Prostate gland (tissue), 2 donors: ENCODE measurements around the gene PBLD.

Experiments used
- POLR2A ChIP-seq: fragments of 450-650 bp; IDR thresholded peaks from one replicate; pipeline ENCODE4 v1.6.1; 2016; ENCODE audit warnings: antibody characterized with exemption, mild to moderate bottlenecking
- POLR2AphosphoS5 ChIP-seq: sonication (generic); formaldehyde crosslinking; IDR thresholded peaks from one replicate; pipeline ENCODE4 v1.6.1; 2017; ENCODE audit warnings: antibody characterized with exemption
- TF ChIP-seq, protein P1 (sequence below), 4 experiments: fragments of 200-600 bp in 2 of 4; fragments of 450-650 bp in 2 of 4; sonication (generic) in 2 of 4; IDR thresholded peaks; 1 replicate in 3 of 4; 2 replicates in 1 of 4; pipeline ENCODE4 v1.5.1; 2016 to 2019; ENCODE audit warnings: antibody characterized with exemption in 4 of 4, mild to moderate bottlenecking in 2 of 4, moderate library complexity in 2 of 4

GRCh38 chr10:68239069-68239468, 93.7 kb downstream of the PBLD start:
- no peak for TF ChIP-seq POLR2AphosphoS5
- TF ChIP-seq, protein P1, sequence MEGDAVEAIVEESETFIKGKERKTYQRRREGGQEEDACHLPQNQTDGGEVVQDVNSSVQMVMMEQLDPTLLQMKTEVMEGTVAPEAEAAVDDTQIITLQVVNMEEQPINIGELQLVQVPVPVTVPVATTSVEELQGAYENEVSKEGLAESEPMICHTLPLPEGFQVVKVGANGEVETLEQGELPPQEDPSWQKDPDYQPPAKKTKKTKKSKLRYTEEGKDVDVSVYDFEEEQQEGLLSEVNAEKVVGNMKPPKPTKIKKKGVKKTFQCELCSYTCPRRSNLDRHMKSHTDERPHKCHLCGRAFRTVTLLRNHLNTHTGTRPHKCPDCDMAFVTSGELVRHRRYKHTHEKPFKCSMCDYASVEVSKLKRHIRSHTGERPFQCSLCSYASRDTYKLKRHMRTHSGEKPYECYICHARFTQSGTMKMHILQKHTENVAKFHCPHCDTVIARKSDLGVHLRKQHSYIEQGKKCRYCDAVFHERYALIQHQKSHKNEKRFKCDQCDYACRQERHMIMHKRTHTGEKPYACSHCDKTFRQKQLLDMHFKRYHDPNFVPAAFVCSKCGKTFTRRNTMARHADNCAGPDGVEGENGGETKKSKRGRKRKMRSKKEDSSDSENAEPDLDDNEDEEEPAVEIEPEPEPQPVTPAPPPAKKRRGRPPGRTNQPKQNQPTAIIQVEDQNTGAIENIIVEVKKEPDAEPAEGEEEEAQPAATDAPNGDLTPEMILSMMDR (IDR thresholded peaks at IDR 0.05) = no peak
- no peak for TF ChIP-seq POLR2A
